ENCODE measurements around the gene TRPM5. TPM values are rescaled to one million over a fixed set of nuclear protein-coding genes. Genes with fewer than 3 reads are reported as not detected.

TRPM5 gene
- total and polyA plus RNA-seq, 2 of the 8 experiments (the other 6 are each of a cell fraction or from before 2014, with no cell fraction given), result 0.02 TPM; not detected in 1

DNA sequence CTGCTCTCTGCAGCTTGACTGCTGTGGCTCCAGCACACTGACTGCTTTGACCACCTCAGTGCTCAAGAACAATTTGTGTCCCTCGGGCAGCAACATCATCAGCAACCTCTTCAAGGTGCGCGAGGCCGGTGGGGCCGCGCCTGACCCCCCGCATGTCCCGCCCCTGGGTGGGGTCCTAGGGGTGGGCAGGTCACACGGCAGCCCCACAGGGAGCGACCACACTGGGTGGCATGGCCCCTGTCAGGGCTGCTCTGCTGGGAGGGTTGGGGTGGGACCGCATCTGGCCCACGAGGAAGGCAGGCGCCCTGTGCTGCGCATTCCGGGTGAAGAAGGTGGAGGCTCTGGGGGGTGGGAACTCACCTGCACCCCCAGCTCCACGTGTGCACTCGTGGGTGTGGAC, 48.5 kb downstream of the TRPM5 start (continued):
- TF ChIP-seq HDAC6 (IDR thresholded peaks at IDR 0.05; ENCODE audit: low read depth, low read length) (no peak), TBP (IDR thresholded peaks at IDR 0.05; ENCODE audit: low read depth, low read length) (no peak), CREB1 (IDR thresholded peaks at IDR 0.05) (no peak)

Measured in H1 (cell line).